Measurements from ENCODE around the gene SULF2. TPM values are rescaled to one million over a fixed set of nuclear protein-coding genes. Genes with fewer than 3 reads are reported as not detected.

Gene SULF2
- total and polyA plus RNA-seq, 9 of the 15 experiments (the other 6 are each of a cell fraction or from before 2014, with no cell fraction given), result 0.33 TPM; not detected in 8

DNA sequence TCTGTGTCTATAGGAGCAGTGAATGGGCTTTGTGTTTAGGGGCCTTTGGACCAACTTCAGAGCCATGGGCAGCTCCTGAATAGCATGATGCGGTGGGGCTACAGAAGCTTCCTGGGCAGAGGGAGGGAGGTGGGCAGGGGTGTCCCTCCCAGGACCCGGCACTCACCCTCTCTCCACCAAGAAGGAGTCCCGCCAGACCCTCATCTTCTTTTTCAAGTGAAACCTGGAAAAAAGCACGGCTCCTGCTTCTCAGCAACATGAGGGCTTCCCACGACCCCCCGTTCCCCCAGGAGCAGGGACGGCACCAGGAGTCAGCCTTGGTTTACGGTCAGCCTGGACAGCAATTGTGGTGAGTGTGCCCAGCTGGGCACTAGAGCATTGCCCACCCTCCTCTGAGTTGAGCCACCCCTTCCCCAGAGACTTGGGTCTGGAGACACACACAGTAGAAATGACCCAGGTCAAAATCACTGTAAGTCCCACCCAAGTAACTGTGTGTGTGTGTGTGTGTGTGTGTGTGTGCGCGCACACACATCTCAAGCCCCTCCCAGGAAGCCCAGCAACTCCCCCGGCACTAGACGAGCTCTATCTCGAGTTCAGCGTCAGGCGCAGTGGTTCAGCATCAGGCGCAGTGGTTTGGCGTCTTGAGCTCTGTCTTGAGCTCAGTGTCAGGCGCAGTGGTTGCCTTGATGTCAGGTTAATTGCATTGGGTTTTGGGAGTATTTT lies 108.2 kb downstream of the SULF2 start (continued):
- no peak for TF ChIP-seq ZNF57 (CRISPR knock-in tag; IDR thresholded peaks at IDR 0.05)
- TF ChIP-seq, protein P1, sequence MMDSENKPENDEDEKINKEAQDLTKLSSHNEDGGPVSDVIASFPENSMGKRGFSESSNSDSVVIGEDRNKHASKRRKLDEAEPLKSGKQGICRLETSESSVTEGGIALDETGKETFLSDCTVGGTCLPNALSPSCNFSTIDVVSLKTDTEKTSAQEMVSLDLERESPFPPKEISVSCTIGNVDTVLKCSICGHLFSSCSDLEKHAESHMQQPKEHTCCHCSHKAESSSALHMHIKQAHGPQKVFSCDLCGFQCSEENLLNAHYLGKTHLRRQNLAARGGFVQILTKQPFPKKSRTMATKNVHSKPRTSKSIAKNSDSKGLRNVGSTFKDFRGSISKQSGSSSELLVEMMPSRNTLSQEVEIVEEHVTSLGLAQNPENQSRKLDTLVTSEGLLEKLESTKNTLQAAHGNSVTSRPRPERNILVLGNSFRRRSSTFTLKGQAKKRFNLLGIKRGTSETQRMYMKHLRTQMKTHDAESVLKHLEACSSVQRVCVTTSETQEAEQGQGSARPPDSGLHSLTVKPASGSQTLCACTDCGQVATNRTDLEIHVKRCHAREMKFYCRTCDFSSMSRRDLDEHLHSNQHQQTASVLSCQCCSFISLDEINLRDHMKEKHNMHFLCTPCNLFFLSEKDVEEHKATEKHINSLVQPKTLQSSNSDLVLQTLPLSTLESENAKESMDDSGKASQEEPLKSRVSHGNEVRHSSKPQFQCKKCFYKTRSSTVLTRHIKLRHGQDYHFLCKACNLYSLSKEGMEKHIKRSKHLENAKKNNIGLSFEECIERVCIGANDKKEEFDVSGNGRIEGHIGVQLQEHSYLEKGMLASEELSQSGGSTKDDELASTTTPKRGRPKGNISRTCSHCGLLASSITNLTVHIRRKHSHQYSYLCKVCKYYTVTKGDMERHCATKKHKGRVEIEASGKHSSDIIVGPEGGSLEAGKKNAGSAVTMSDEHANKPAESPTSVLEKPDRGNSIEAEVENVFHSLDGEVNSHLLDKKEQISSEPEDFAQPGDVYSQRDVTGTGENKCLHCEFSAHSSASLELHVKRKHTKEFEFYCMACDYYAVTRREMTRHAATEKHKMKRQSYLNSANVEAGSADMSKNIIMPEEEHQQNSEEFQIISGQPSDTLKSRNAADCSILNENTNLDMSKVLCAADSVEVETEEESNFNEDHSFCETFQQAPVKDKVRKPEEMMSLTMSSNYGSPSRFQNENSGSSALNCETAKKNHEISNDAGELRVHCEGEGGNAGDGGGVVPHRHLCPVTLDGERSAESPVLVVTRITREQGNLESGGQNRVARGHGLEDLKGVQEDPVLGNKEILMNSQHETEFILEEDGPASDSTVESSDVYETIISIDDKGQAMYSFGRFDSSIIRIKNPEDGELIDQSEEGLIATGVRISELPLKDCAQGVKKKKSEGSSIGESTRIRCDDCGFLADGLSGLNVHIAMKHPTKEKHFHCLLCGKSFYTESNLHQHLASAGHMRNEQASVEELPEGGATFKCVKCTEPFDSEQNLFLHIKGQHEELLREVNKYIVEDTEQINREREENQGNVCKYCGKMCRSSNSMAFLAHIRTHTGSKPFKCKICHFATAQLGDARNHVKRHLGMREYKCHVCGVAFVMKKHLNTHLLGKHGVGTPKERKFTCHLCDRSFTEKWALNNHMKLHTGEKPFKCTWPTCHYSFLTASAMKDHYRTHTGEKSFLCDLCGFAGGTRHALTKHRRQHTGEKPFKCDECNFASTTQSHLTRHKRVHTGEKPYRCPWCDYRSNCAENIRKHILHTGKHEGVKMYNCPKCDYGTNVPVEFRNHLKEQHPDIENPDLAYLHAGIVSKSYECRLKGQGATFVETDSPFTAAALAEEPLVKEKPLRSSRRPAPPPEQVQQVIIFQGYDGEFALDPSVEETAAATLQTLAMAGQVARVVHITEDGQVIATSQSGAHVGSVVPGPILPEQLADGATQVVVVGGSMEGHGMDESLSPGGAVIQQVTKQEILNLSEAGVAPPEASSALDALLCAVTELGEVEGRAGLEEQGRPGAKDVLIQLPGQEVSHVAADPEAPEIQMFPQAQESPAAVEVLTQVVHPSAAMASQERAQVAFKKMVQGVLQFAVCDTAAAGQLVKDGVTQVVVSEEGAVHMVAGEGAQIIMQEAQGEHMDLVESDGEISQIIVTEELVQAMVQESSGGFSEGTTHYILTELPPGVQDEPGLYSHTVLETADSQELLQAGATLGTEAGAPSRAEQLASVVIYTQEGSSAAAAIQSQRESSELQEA (IDR thresholded peaks at IDR 0.05; ENCODE audit: low read depth), result no peak
- no peak for TF ChIP-seq MAFK (IDR thresholded peaks at IDR 0.05; ENCODE audit: low read length)
- no peak for TF ChIP-seq ZNF184 (CRISPR knock-in tag; IDR thresholded peaks at IDR 0.05)
- TF ChIP-seq, protein P2, sequence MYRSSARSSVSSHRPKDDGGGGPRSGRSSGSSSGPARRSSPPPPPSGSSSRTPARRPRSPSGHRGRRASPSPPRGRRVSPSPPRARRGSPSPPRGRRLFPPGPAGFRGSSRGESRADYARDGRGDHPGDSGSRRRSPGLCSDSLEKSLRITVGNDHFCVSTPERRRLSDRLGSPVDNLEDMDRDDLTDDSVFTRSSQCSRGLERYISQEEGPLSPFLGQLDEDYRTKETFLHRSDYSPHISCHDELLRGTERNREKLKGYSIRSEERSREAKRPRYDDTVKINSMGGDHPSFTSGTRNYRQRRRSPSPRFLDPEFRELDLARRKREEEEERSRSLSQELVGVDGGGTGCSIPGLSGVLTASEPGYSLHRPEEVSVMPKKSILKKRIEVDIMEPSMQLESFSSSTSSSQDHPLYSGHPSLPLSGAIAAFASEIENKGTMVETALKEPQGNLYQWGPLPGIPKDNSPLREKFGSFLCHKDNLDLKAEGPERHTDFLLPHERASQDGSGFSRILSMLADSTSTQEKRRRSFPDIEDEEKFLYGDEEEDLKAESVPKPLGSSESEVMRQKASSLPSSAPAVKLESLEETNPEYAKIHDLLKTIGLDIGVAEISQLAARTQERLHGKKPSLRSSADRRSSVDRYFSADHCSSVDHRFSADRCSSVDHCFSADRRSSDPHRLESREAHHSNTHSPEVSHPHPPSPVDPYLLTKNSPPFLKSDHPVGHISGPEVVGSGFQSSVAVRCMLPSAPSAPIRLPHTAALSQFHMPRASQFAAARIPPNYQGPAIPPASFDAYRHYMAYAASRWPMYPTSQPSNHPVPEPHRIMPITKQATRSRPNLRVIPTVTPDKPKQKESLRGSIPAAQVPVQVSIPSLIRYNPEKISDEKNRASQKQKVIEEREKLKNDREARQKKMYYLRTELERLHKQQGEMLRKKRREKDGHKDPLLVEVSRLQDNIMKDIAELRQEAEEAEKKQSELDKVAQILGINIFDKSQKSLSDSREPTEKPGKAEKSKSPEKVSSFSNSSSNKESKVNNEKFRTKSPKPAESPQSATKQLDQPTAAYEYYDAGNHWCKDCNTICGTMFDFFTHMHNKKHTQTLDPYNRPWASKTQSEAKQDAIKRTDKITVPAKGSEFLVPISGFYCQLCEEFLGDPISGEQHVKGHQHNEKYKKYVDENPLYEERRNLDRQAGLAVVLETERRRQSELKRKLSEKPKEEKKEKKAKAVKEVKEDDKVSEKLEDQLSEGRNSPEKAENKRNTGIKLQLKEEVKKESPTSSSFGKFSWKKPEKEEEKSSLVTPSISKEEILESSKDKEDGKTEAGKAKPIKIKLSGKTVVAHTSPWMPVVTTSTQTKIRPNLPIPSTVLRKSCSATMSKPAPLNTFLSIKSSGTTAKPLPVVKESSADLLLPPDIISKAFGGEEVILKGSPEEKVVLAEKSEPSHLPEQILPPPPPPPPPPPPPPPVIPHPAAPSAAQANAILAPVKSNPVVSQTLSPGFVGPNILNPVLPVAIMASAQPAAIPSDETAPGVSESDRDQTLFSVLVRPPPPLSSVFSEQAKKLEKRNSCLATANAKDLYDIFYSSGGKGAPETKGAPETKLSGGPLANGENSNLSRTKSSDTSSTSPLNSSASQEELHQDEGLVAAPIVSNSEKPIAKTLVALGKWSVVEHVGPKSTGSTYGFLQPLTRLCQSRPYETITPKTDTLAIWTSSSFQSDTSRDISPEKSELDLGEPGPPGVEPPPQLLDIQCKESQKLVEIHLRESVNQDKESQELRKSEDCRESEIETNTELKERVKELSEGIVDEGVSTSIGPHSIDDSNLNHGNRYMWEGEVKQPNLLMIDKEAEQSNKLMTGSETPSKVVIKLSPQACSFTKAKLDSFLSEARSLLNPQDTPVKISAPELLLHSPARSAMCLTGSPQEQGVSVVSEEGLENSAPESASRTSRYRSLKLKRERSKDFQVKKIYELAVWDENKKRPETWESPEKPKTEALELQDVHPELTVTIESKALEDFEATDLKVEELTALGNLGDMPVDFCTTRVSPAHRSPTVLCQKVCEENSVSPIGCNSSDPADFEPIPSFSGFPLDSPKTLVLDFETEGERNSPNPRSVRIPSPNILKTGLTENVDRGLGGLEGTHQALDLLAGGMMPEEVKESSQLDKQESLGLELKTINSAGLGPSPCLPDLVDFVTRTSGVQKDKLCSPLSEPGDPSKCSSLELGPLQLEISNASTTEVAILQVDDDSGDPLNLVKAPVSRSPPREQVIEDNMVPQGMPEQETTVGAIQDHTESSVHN (IDR thresholded peaks at IDR 0.05; ENCODE audit: borderline replicate concordance in 1 of 2, low read depth in 1 of 2), result no peak
- no peak for TF ChIP-seq NFRKB (IDR thresholded peaks at IDR 0.05; ENCODE audit: low read depth)
